ENCODE results near the gene SLC36A3.
A peak's percentile ranks its signal among the peaks of the same experiment; 100 is the strongest.
"Not testable (repeated sequence)": the region's sequence is repeated elsewhere in the genome, so short reads cannot be mapped to it uniquely, and the experiment has no call there.

The SLC36A3 gene

GRCh38 chr5:151238303-151238741, 65.2 kb downstream of the SLC36A3 start:
- peak; percentile 54 for DNase-seq (ENCODE audit: low spot score)
- TF ChIP-seq, protein P1, sequence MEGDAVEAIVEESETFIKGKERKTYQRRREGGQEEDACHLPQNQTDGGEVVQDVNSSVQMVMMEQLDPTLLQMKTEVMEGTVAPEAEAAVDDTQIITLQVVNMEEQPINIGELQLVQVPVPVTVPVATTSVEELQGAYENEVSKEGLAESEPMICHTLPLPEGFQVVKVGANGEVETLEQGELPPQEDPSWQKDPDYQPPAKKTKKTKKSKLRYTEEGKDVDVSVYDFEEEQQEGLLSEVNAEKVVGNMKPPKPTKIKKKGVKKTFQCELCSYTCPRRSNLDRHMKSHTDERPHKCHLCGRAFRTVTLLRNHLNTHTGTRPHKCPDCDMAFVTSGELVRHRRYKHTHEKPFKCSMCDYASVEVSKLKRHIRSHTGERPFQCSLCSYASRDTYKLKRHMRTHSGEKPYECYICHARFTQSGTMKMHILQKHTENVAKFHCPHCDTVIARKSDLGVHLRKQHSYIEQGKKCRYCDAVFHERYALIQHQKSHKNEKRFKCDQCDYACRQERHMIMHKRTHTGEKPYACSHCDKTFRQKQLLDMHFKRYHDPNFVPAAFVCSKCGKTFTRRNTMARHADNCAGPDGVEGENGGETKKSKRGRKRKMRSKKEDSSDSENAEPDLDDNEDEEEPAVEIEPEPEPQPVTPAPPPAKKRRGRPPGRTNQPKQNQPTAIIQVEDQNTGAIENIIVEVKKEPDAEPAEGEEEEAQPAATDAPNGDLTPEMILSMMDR (IDR thresholded peaks at IDR 0.05; ENCODE audit: extremely low read depth, missing control alignments): no peak

DNA sequence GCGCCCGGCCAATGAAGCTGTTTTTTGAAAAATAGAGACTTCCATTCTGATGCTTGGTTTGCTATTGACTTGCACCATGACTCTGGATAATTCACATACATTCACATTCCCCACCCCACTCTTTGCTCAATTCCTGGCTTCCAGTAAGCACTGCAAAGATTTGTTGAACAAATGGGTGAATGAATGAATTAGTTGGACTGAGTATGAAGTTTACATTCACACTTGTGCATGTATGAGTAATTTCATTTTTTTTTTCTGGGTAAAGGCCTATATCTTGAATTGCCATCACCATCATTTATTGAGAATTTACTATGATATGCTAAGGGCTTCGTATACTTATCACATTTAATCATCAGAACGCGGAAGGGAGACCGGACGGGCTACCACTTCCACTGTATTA, 65.9 kb downstream of the SLC36A3 start:
- DNase-seq (ENCODE audit: low spot score): no peak
- TF ChIP-seq, protein P1 (IDR thresholded peaks at IDR 0.05; ENCODE audit: extremely low read depth, missing control alignments): no peak

- no peak for DNase-seq (ENCODE audit: low spot score)
- TF ChIP-seq, protein P1 (IDR thresholded peaks at IDR 0.05; ENCODE audit: extremely low read depth, missing control alignments): no peak
Observed at GRCh38 chr5:151236888-151237287, 66.7 kb downstream of the SLC36A3 start.

GRCh38 chr5:151235239-151235571, 68.4 kb downstream of the SLC36A3 start:
- not testable (repeated sequence) for DNase-seq (ENCODE audit: low spot score)

DNA sequence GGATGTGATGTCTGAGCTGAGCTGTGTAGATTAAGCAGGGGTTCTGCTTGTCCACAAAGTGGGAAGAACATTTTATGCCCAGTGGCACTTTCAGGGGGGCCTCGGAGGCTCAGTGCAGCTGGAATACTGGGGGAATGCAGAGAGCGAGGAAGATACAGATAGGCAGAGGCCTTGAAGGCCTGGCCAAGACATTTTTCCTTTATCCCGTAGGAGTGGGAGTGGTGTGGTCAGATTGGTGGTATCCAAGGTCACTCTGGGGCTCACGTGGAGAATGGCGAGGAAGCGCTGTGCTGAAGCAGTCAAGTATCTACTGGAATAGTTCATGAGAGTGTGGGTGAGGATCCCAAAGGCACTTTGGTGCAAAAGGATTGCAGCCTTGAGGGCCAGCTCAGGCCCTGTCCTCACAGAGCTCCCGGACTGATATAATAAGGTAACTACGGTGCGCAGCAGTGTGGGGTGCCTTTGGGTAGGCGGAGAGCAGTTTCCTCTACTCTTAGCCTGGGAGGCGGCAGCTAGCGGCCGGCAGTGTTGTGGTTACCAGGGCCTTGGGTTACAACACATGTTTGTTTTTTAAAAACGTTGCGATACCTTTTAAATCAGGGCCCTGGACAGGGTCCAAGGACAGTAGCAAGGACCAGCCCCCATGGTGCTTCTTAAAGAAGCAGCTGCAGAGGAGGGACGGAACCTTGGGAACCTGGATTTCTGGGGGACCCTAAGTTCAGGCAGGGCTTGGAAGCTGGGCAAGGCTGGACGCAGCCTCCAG, 68.9 kb downstream of the SLC36A3 start:
- TF ChIP-seq, protein P1 (IDR thresholded peaks at IDR 0.05; ENCODE audit: extremely low read depth, missing control alignments): no peak
- DNase-seq (ENCODE audit: low spot score): peak; percentile 82

DNA sequence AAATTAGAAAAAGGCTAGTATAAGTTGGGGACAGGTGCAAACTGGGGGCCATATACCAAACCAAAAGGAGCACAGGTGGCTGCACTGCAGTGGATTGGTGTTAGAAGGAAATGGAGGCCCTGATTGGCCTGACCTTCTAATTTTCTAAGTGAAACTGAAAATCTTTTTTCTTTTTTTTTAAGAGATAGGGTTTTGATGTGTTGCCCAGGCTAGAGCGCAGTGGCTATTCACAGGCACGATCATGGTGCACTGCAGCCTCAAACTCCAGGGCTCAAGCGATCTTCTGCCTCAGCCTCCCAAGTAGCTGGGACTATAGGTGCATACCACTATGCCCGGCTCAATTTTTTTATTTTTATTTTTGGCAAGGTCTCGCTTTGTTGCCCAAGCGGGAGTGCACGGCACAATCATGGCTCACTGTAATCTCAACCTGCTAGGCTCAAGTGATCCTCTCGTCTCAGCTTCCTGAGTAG, 69.9 kb downstream of the SLC36A3 start:
- TF ChIP-seq, protein P1 (IDR thresholded peaks at IDR 0.05; ENCODE audit: extremely low read depth, missing control alignments): no peak
- peak; percentile 69 for DNase-seq (ENCODE audit: low spot score)

GRCh38 chr5:151231359-151231758, 72.2 kb downstream of the SLC36A3 start:
- DNase-seq (ENCODE audit: low spot score): no peak

More at GRCh38 chr5:151231359-151231758, 72.2 kb downstream of the SLC36A3 start:
- TF ChIP-seq, protein P1 (IDR thresholded peaks at IDR 0.05; ENCODE audit: extremely low read depth, missing control alignments): no peak
